ENCODE data around the gene DOK6. TPM values are rescaled to one million over a fixed set of nuclear protein-coding genes. Genes with fewer than 3 reads are reported as not detected.
"Not testable (repeated sequence)": the region's sequence is repeated elsewhere in the genome, so short reads cannot be mapped to it uniquely, and the experiment has no call there.

The DOK6 gene
- total RNA-seq, 1 experiment from 2014 or later, result not detected

GRCh38 chr18:69804776-69805501, 404.3 kb downstream of the DOK6 start:
- no peak for DNase-seq (ENCODE audit: low spot score)

- DNase-seq (ENCODE audit: low spot score), result no peak
Measured at GRCh38 chr18:69808399-69808798, 407.7 kb downstream of the DOK6 start.

- no peak for DNase-seq (ENCODE audit: low spot score)
Measured at GRCh38 chr18:69813559-69813958, 412.9 kb downstream of the DOK6 start.

- DNase-seq (ENCODE audit: low spot score), result no peak
Measured at GRCh38 chr18:69814861-69815385, 414.2 kb downstream of the DOK6 start.

- no peak for DNase-seq (ENCODE audit: low spot score)
Measured at GRCh38 chr18:69817335-69817940, 416.8 kb downstream of the DOK6 start.

GRCh38 chr18:69819460-69819859, 418.8 kb downstream of the DOK6 start:
- DNase-seq (ENCODE audit: low spot score), result no peak

GRCh38 chr18:69820538-69820937, 419.9 kb downstream of the DOK6 start:
- no peak for DNase-seq (ENCODE audit: low spot score)

- no peak for DNase-seq (ENCODE audit: low spot score)
Measured at GRCh38 chr18:69830189-69830588, 429.5 kb downstream of the DOK6 start.

- DNase-seq (ENCODE audit: low spot score), result not testable (repeated sequence)
Measured at GRCh38 chr18:69834980-69835379, 434.3 kb downstream of the DOK6 start.

- DNase-seq (ENCODE audit: low spot score), result no peak
Measured at GRCh38 chr18:69838003-69838402, 437.3 kb downstream of the DOK6 start.

- DNase-seq (ENCODE audit: low spot score), result peak; percentile 74
Measured at GRCh38 chr18:69838620-69839411, 438.1 kb downstream of the DOK6 start.

- DNase-seq (ENCODE audit: low spot score), result no peak
Measured at GRCh38 chr18:69839497-69839896, 438.8 kb downstream of the DOK6 start.

- DNase-seq (ENCODE audit: low spot score), result no peak
Measured at GRCh38 chr18:69840001-69840400, 439.3 kb downstream of the DOK6 start.

- DNase-seq (ENCODE audit: low spot score), result no peak
Measured at GRCh38 chr18:69840445-69840844, 439.8 kb downstream of the DOK6 start.

- no peak for DNase-seq (ENCODE audit: low spot score)
Measured at GRCh38 chr18:69841117-69841516, 440.4 kb downstream of the DOK6 start.

GRCh38 chr18:69843015-69843414, 442.3 kb downstream of the DOK6 start:
- DNase-seq (ENCODE audit: low spot score), result no peak

- no peak for DNase-seq (ENCODE audit: low spot score)
Measured at GRCh38 chr18:69844656-69845055, 444.0 kb downstream of the DOK6 start.

GRCh38 chr18:69845593-69846506, 445.2 kb downstream of the DOK6 start:
- peak; percentile 9 for DNase-seq (ENCODE audit: low spot score)

GRCh38 chr18:69853051-69853450, 452.4 kb downstream of the DOK6 start:
- no peak for DNase-seq (ENCODE audit: low spot score)

GRCh38 chr18:69854455-69854854, 453.8 kb downstream of the DOK6 start:
- DNase-seq (ENCODE audit: low spot score), result no peak

GRCh38 chr18:69858897-69859296, 458.2 kb downstream of the DOK6 start:
- DNase-seq (ENCODE audit: low spot score), result no peak
